HG03103 (cell line): ENCODE results near the gene SLC26A2.
A peak's percentile ranks its signal among the peaks of the same experiment; 100 is the strongest.

Experiments
- ATAC-seq: cut with Tn5 transposase; IDR thresholded peaks from one replicate; pipeline ENCODE4 v1.9.1; 2021; ENCODE audit warnings: low read depth; ENCODE audit not compliant: unreplicated experiment

SLC26A2 gene

GRCh38 chr5:149960272-149961185 lies at the start of gene SLC26A2:
SLC26A2 (plus strand) TSS chr5:149960758; CDS start chr5:149977653, 16,895 bp downstream.
- ATAC-seq, result peak; percentile 96

DNA sequence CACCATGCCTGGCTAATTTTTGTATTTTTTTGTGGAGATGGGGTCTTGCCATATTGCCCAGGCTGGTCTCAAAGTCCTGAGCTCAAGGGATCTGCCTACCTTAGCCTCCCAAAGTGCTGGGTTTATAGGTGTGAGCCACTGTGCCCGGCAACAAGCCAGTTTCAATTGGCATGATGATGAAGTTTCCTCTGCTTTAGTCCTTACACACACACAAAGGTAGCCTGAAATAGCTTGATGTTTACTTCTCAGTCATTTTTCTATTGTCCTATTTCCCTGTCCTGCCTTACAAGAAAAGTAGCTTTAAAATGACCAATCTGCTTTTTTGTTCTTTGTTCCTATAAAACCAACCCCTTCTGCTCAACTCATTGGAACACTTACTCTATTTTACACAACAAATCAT lies 49.5 kb upstream of the SLC26A2 start:
- ATAC-seq, result no peak

DNA sequence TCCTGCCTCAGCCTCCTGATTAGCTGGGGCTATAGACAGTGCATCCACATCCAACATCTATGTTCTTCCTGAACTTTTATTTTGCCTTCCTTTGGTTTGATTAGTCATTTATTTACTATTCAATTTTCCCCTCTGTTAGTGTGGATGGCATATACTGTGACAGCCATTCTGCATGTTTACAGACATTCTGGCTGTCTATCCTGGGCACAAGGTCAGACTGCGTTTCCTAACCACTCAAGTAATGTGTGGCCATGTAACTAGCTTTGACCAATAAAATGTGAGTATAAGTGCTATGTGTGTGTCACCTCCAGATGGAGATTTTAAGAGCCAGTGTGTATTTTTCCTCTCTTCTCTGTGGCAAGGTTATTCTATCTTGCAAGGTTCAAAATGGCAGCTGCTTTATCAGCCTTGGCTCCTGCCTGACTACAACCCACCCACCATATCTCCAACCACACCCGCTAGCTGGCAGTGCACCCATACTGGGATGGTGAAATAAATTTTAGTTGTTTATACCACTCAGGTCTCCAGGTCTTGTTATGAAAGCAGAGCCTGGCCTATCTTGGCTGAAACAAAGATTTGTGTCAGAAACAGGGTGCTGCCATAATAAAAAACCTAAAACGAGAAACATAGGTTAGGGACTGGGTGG lies 48.2 kb upstream of the SLC26A2 start:
- ATAC-seq, result no peak

- ATAC-seq, result no peak
These were observed 46.8 kb upstream of the SLC26A2 start for GRCh38 chr5:149913436-149914419.

GRCh38 chr5:149915392-149916260 lies 44.9 kb upstream of the SLC26A2 start:
- ATAC-seq, result no peak

GRCh38 chr5:149916334-149917072 lies 44.1 kb upstream of the SLC26A2 start:
- ATAC-seq, result no peak

- ATAC-seq, result no peak
These were observed 43.4 kb upstream of the SLC26A2 start for GRCh38 chr5:149917073-149917676.

DNA sequence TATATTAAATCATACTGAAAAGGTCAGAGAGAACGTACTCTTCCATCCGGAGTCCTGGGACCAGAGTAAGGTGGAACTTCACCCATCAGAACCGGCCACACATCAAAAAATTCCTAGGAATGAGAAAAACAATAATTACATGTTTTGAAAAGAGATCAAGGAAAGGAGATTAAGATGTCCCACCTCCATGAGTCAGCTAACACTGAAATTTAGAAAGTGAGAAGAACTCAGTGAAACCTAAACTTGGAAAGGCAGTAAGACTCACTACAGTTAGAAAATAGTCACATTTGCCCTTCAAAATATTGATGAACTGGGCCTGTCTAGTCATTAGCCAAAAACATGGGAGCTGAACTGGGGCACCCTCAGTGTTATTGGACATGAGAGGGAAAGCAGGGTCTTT lies 39.0 kb upstream of the SLC26A2 start:
- no peak for ATAC-seq

- no peak for ATAC-seq
These were observed 37.6 kb upstream of the SLC26A2 start for GRCh38 chr5:149922950-149923349.

DNA sequence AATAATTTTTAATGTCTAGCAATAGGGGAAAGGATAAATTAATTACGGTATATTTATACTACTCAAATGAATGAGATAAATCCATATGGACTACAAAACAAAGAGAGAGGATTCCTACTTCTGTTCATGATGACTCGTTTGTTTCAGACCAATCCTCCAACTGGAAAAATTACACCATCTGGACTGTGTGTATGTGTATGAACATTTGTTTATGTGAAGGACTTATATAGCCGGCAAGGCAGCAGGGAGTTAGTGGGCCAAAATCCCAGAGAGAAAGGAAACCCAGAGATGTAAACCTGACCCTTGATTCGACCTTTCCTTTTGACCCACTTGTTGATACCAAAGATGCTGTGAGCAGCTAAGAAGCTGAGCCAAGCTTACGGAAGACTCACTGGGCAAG lies 36.1 kb upstream of the SLC26A2 start:
- ATAC-seq, result no peak

- ATAC-seq, result no peak
These were observed 30.4 kb upstream of the SLC26A2 start for GRCh38 chr5:149930043-149930748.

DNA sequence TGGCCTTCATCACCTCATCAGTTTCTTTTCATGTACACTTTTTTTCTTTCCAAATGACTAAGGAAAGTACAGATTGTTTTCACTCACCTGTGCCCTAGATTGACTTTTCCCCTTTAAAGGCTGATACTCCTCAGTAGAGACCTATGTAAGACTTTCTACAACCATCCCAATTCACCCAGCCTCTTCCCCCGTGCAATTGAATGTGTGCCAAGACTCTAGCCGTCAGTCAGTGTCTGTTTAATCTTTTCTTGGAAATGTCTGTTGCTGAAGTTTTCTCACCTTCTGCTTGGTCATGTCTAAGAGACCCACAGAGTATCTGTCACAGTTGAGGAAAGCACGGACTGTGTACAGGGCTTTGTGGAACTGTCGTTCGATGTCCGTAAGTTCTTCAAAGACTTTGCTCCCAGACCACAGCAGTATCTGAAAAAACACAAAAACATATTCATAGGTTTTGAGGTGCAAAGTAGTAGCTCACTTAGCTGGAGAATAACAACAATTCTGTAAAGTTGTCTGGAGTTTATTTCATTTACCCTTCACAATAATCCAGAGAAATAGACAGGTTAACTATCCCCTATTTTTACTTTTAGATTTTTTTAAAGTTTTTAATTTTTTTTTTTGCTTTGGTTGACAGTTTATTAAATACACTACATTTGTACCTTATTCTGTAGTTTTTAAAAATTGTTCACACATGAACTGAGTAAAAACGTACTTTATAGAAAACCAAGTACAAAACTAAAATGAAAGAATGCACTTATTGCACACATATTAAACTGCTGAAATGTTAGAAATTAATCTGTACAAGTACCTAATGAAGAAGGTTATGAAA lies 29.6 kb upstream of the SLC26A2 start:
- no peak for ATAC-seq

DNA sequence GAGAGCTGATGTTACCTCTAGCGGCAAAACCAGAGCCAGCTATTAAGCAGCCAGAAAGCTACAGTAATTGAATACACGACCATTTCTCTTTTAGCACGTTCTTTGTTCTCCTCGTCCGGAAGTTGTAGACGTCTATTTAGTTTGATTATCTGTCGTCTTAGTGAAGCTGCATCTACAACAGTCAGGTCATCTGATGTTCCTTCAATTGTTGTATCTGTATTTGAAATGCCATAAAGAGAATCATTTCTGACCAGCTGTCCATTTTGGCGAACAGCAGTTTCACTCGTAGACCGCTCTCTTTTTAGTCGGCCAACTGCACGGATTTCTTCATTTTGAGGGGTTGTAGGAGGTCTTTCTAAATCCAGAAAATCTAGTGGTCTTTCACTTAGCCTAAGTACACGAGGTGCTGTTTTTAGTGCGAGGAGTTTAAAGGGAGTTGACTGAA lies 28.5 kb upstream of the SLC26A2 start:
- ATAC-seq, result no peak

DNA sequence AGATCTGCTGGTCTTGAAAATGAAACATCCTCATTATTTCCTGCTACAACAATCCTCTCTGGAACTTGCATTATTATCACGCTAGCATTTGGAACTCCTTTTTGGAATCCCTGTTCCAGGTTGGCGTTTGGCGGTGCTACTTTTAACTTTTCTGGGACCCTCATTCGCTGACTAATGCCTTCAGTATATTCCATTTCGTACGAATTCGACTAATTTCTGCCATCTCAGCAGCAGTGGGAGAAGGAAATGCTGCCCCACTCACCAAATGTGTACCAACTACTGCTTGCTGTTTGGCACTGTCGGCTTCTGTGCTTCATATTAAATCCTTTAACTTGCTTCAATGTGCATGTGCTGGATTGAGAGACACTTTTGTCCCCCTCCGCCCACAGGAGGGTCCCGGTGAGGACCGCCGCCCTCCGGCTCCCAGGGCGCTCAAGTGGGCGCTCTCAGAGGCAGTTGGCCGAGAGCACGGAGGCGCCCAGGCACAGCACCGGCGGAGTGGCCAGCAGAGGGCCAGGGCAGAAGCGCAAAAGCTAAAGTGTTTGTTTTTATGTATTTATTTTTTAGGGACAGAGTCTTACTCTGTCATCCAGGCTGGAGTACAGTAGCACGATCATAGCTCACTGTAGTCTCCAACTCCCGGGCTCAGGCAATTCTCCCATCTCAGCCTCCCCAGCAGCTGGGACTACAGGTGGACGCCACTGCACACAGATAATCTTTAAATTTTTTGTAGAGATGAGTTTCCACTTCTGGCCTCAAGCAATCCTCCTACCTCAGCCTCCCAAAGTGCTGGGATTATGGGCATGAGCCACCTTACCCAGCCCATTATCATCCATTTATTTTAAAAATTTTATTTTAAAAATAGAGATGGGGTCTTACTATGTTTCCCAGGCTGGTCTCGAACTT lies 27.9 kb upstream of the SLC26A2 start:
- no peak for ATAC-seq

- ATAC-seq, result no peak
These were observed 25.1 kb upstream of the SLC26A2 start for GRCh38 chr5:149935431-149935901.
